ENCODE measurements around the gene PDK2. TPM values are rescaled to one million over a fixed set of nuclear protein-coding genes. Genes with fewer than 3 reads are reported as not detected.

The PDK2 gene
- total RNA-seq, 3 donors from 2014 or later: 51.0 to 91.6 (median 72.6) TPM

DNA sequence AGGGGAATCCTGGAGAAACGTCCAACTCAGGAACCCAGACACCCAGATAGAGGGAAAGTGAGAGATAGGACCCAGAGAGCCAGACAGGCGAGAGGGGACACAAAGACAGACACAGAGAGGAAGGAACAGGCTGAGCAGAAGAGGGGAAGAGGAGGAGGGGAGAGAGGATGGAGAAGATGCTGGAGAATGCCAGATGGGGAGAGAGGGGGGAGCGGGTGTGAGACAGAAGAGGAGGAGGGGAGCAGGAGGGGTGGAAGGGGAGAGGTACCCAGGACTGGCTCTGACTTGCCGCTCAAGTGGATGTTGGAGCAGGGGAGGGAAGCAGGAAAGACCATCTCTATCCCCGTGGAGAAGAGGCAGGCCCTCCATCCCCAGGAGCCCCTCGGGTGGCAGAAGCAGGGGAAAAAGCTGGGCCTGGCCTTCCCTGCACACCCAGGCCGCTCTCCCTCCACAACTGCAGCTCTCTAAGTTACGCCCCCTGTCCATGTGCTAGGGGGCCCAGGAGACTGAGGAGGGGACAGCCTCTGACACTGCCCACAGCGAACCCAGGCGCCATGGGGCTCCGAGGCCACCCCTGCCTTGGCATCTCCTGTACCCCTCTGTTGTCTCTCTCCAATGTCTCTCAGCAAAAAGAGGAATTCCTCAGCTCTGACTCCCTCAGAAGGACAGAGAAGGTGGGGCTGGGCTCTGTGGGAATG lies 50.5 kb downstream of the PDK2 start:
- Histone ChIP-seq H3K36me3 (ENCODE audit: low read depth) (no peaks in the 10 kb centered on the region), H3K4me3 (no peak overlapping the region)

DNA sequence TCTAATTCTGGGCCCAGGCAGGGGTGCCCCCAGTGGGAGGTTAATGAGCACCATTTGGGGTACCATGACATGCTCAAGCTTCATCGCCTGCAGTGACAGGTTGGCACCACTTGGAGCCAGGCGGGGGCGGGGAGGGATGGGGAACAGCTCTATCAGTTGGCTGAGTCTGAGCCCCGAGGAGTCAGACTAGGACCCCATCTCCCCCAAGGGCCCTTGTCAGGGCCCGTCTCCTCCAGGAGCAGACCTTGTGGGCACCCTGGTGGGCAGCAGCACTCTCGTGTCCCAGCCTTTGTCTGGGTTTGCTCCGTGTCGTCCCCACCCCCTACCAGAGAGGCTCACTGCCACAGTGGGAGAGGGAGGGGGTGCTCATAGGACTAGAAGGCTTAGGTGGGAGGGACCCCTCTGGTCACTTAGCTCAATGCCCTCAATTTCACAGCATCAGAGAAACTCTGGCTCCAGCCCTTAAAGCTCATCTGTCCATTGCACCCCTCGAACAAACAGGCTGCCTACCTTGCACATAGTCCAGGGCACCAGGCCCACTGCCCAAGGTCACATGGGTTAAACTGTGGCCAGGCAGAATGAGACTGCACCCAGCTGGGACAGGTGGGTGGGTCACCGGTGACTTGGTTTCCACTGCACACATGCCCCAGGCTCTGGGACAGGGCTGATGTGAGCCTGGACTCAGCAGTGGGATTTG lies 51.2 kb downstream of the PDK2 start:
- Histone ChIP-seq H3K36me3 (ENCODE audit: low read depth) (no peaks in the 10 kb centered on the region), H3K4me3 (no peak overlapping the region), H3K4me1 (ENCODE audit: low read depth) (peaks cover 26% of the 10 kb centered on the region), H3K9me3 (no peaks in the 10 kb centered on the region)
- ATAC-seq (no peak), DNase-seq (peak in 1 of 3 donors; percentile 61)
- intact Hi-C loops (cut with DNase I, micrococcal nuclease): no loop called here
- TF ChIP-seq, protein P1, sequence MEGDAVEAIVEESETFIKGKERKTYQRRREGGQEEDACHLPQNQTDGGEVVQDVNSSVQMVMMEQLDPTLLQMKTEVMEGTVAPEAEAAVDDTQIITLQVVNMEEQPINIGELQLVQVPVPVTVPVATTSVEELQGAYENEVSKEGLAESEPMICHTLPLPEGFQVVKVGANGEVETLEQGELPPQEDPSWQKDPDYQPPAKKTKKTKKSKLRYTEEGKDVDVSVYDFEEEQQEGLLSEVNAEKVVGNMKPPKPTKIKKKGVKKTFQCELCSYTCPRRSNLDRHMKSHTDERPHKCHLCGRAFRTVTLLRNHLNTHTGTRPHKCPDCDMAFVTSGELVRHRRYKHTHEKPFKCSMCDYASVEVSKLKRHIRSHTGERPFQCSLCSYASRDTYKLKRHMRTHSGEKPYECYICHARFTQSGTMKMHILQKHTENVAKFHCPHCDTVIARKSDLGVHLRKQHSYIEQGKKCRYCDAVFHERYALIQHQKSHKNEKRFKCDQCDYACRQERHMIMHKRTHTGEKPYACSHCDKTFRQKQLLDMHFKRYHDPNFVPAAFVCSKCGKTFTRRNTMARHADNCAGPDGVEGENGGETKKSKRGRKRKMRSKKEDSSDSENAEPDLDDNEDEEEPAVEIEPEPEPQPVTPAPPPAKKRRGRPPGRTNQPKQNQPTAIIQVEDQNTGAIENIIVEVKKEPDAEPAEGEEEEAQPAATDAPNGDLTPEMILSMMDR (IDR thresholded peaks at IDR 0.05): no peak

More for the DNA sequence above, 50.5 kb downstream of the PDK2 start:
- TF ChIP-seq, protein P1 (IDR thresholded peaks at IDR 0.05): no peak
- no peak for DNase-seq
- no peak for ATAC-seq
- H3K4me1 ChIP-seq (ENCODE audit: low read depth): peaks cover 26% of the 10 kb centered on the region
- H3K9me3 ChIP-seq: no peaks in the 10 kb centered on the region
- intact Hi-C loops (cut with DNase I, micrococcal nuclease): no loop called here

DNA sequence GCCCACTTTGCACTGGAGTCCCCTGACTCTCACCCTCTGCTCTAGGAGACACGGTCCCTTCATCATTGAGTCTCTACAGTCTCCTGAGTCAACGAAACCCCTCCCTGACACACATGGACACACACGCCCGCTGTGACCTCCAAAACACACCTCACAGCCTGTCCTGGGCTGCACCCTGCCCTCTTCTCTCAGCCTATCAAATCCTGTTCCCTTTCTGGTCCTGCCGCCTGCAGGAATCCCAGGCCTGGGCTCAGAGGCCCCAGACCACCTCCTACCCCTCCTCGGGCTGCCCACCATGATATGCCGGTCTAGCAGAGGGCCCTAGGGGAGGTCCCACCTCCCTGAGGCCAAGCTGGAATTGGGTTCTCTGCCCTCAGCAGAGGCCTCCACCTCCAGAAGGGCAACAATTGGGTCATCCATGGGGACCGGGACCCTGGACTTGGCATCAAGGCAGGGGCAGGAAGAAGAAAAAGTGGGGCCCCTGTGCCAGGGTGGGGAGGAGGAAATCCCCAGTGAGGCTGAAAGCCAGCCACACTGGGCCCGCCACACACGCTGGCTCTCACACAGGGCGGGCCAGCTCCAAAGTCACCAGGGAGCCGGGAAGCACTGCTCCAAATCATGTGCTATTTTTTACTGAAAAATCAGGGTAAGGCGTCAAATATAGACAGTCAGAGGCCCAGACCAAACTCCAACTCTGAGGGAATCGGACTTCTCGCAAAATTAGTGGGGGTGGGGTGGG lies 51.9 kb downstream of the PDK2 start:
- Histone ChIP-seq H3K4me1 (ENCODE audit: low read depth) (peaks cover 26% of the 10 kb centered on the region), H3K4me3 (no peak overlapping the region), H3K9me3 (no peaks in the 10 kb centered on the region), H3K36me3 (ENCODE audit: low read depth) (no peaks in the 10 kb centered on the region)
- intact Hi-C loops (cut with DNase I, micrococcal nuclease): no loop called here
- TF ChIP-seq, protein P1 (IDR thresholded peaks at IDR 0.05): no peak
- DNase-seq (peak in 1 of 3 donors; percentile 53), ATAC-seq (no peak)

DNA sequence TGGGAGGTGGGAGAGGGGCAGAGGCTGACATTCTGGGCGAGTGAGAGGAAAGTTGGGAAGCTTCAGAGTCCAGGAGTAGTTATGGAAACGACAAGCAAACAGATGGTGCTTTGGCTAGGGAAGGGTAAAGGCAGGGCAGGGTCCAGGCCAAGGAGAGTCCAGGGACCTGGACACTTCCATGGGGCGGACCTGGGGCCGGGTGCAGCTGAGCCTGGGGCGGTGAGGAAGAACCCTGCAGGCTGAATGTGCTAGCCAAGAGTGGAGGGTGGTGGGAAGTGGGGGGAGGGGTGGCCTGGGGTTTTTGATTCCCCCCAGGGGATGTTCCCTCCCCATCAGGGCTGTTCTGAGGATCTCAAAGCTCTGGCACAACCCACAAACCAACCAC lies 52.7 kb downstream of the PDK2 start:
- intact Hi-C loops (cut with DNase I, micrococcal nuclease): no loop called here
- H3K4me3 ChIP-seq: no peak overlapping the region
- ATAC-seq (peak; percentile 25), DNase-seq (no peak)
- TF ChIP-seq, protein P1 (IDR thresholded peaks at IDR 0.05): no peak
- no peaks in the 10 kb centered on the region for H3K36me3 ChIP-seq (ENCODE audit: low read depth)
- no peaks in the 10 kb centered on the region for H3K9me3 ChIP-seq
- peaks cover 26% of the 10 kb centered on the region for H3K4me1 ChIP-seq (ENCODE audit: low read depth)

DNA sequence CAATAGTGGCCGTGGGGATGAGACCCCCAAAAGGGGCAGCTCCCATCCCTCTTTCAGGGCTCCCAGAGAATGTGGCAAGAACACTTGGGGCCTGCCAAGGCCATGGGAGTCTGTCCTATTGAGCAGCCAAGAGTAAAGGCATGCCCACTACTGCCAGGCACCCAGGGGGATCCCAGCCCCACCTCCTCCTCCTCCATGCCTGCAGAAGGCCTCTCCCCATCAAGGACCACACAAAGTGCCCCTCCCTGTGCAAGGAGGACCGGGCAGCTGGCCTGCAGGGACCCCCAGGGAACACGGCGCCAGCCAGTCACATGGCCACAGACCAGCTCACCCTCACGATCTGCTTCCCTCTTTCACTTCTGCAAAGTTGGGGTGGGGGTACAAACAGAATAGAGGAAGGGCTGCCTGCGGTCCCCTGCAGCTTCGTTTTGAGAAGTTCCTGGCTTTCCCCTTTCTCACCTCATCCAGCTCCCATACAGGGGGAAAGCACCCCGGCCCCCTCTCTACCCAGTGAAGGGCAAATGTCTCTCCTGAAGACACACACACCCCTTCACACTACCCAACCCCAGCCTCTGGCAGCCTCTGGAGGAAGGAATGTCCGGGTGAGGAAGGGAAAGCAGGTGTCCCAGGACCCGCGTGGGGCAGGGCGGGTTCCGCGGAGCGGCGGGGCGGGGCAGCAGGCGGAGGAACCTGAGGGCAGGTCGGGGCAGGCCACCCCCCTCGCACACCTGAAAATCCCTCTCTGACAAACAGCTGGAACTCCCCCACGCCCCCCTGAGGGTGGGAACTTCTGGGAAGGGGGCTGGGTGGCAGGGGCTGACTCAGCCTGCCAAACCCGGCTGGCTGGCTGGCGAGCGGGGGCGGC lies 53.3 kb downstream of the PDK2 start:
- intact Hi-C loops (cut with DNase I, micrococcal nuclease): no loop called here
- peak; percentile 28 for ATAC-seq
- peaks cover 26% of the 10 kb centered on the region for H3K4me1 ChIP-seq (ENCODE audit: low read depth)
- no peaks in the 10 kb centered on the region for H3K9me3 ChIP-seq
- TF ChIP-seq, protein P1 (IDR thresholded peaks at IDR 0.05): no peak
- DNase-seq: peak; percentile 71 to 86 (median 86)
- peak overlapping the region; percentile 69 for H3K4me3 ChIP-seq
- no peaks in the 10 kb centered on the region for H3K36me3 ChIP-seq (ENCODE audit: low read depth)
